ENCODE data around the gene LCE1B. TPM values are rescaled to one million over a fixed set of nuclear protein-coding genes. Genes with fewer than 3 reads are reported as not detected.

LCE1B gene, protein sequence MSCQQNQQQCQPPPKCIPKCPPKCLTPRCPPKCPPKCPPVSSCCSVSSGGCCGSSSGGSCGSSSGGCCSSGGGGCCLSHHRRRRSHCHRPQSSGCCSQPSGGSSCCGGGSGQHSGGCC
- not detected for polyA plus RNA-seq (ENCODE audit: insufficient read length in 10 of 10)
- long read RNA-seq, donor 1 = 0 reads
- long read RNA-seq, donor 2 = 0 reads
- long read RNA-seq, donor 3 = 0 reads
- long read RNA-seq, donor 4 = 0 reads
- long read RNA-seq, donor 5 = 0 reads
- long read RNA-seq, donor 6 = 0 reads
- long read RNA-seq, donor 7 = 0 reads
- long read RNA-seq, donor 8 = 0 reads
- long read RNA-seq, donor 9 = 0 reads

GRCh38 chr1:152811671-152812070 is at the start of gene LCE1B:
Gene LCE1B (plus strand): TSS chr1:152811971. CDS start chr1:152812447, 476 bp downstream.
- DNase-seq = no peak

GRCh38 chr1:152768847-152769533 is 42.8 kb upstream of the LCE1B start:
- DNase-seq = no peak

DNA sequence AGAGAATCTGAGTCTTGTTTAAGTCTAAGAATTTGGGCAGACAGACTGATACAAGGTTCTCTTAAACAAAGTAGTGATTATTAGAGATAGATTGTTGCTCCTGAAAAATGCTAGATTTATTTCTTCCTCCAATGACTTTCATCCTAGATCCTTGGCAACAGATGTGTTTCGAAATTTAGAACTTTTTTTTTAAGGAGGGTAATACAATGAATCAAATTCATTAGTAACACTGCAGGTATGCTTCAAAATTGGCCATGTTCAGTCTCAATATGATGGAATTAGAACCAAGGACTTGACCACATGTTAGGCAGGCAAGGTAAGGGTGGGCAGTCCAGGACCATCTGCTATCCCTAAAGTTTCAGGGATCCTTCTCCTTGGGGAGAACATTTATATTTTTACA is 41.4 kb upstream of the LCE1B start:
- no peak for DNase-seq

- DNase-seq = no peak
Observed at GRCh38 chr1:152774875-152775274, 36.9 kb upstream of the LCE1B start, which contains the start of gene LCE1F. Gene LCE1F (plus strand): TSS chr1:152775140. CDS start chr1:152776372, 1,232 bp downstream.

DNA sequence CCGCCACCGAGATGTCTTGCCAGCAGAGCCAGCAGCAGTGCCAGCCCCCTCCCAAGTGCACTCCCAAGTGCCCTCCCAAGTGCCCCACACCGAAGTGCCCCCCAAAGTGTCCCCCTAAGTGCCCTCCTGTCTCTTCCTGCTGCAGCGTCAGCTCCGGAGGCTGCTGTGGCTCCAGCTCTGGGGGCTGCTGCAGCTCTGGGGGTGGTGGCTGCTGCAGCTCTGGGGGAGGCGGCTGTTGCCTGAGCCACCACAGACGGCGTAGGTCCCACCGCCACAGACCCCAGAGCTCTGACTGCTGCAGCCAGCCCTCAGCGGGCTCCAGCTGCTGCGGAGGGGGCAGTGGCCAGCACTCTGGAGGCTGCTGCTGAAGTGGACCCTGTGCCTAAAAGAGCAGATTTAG is 35.4 kb upstream of the LCE1B start:
- DNase-seq = no peak

DNA sequence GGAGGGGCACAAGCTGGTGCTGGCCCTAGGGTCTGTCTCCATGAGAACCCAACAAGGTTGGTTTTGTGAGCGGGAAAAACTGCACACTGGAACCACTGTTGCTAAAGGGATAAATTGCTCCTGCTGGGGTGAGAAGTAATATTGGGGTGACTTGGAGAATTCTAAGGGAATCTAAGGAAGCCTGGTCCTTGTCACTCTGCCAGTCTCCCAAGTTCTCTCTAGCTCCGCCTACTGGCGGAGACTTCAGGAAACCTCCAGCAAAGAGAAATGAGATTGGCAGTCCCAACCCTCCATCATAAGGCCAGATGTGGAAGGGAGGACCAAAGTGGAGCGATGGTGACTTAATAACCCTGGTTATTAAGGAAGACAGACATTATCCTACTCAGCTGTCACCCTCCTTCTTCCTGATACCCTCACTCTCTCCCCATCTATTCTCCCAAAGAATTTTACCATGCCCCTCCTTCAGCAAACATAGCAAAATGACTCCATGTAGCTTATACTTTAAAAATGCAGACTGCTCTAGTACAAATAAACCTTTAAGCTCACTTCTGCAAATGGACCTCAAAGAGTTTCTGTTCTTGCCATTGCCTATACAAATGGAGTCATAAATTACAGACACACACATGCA is 34.1 kb upstream of the LCE1B start:
- no peak for DNase-seq

- DNase-seq = no peak
Observed at GRCh38 chr1:152783095-152783494, 28.7 kb upstream of the LCE1B start.

- no peak for DNase-seq
Observed at GRCh38 chr1:152786077-152786476, 25.7 kb upstream of the LCE1B start, which contains the start of gene LCE1E. Gene LCE1E (plus strand): TSS chr1:152786257. CDS start chr1:152787300, 1,043 bp downstream.

- no peak for DNase-seq
Observed at GRCh38 chr1:152795686-152796085, 16.1 kb upstream of the LCE1B start.

- no peak for DNase-seq
Observed at GRCh38 chr1:152796421-152796820, 15.3 kb upstream of the LCE1B start, which contains the start of gene LCE1D. Gene LCE1D (plus strand): TSS chr1:152796721. CDS start chr1:152797795, 1,074 bp downstream.

DNA sequence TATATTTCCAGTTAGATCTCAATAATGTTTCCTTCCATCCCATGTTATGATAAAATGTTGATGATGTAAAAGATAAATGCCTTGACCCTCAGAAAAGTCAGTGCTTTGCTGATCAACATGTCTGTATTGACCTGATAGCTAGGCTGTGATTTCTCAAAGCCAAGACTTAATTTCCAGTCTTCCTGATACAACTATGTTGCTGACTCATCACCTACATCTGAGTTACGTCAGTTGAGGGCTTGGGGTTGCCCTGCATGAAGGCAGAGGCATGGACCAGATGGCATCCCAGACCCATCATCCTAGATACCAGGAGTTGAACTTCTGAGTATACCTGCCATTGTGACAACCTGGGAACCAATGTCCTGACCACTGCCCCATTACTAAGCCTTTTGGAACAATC is 10.4 kb upstream of the LCE1B start:
- no peak for DNase-seq

GRCh38 chr1:152806576-152806975 is 5.2 kb upstream of the LCE1B start, which contains the start of gene LCE1C:
Gene LCE1C (minus strand): TSS chr1:152806651. CDS start chr1:152805478, 1,173 bp downstream.
- no peak for DNase-seq

DNA sequence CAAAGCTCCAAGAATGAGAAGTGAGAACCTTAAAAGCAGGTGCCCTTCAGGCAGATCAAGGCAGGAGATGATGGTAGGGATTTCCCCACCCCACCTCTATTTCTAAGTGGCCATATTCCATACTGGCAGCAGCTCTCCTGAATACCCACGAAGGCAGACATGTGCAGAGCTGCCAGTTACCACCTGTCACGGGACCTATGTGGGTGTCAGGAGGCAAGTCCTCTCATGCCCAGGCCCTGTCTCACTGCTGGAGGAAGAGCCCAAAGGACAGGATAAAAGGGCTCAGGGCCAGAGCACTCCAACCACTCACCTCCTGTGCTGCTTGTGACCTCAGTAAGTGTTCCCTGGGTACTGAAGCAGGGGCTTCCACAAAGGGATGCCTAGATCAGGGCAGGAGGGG is 721 bp upstream of the LCE1B start:
- DNase-seq = no peak

DNA sequence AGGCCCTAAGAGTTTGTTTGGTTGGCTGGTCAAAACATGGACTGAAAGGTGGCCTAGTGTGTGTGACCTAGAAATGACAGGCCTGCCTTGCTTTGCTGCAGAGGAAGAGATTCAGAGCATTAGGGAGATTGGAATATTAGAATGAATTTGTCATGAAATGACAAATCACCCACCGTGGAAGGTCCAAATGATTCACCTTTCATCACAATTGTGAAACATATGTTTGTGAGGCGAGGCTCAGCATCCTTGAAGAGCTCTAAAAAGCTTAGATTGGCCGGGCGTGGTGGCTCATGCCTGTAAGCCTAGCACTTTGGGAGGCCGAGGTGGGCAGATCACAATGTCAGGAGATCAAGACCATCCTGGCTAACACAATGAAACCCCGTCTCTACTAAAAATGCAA is 5.5 kb downstream of the LCE1B start:
- no peak for DNase-seq

DNA sequence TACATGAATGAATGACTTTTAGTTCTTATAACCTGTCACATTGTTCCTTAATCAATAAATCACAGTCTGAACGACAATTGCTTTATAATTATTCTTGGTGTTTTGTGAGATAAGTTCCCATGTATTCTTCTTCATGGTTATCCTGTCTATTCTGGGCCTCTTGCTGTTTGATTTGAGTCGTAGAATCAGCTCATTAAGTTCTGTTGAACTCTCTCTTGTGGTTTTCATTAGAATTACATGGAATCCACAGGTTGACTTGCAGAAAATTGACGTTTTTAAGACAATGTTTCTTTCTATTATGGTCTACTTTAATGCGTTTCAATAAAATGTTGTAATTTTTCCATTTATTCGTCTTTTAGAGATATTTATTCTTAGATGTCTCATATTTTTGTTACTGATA is 11.5 kb downstream of the LCE1B start:
- no peak for DNase-seq

DNA sequence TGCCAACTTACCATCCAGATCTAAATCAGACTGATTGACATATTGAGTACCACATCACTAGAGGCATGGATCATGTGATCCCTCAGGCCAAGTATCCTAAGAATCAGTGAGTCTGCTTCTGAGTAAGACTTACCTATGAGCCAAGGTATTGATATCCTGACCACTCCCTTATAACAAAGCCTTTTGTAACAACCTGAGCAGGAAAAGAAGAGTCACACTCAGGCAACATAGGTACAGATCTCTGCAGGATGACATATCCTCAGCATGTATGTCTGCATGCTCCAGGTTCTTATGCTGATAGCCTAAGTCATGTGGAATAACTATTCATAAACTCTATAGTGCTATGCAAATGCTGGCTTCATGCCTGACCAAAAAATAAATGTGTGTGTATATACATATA is 13.2 kb downstream of the LCE1B start:
- no peak for DNase-seq

GRCh38 chr1:152827173-152827572 is 15.4 kb downstream of the LCE1B start, which contains the start of gene LCE1A:
Gene LCE1A (plus strand): TSS chr1:152827473. CDS start chr1:152827473, 0 bp downstream.
- no peak for DNase-seq

DNA sequence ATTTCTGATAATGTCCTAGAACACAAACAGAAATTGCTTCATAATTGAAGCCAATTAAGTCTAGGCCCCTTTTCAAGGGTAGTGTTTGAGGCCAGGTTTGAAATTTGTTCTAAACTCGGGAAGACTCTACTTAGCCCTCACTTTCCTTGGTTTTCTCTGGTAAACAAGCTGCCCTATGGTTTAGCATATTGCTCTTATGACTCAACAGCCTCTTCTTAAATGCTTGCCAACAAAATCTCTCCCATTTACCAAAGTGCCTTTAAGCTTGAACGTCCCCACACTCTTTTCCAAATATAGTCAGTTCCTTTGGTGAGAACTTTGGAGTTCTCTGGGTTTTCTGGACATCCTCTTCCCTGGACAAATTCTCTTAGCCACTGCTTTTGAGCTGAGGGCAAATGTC is 25.1 kb downstream of the LCE1B start:
- DNase-seq = no peak

GRCh38 chr1:152842556-152842955 is 30.8 kb downstream of the LCE1B start, which contains the start of gene LCE6A:
Gene LCE6A (plus strand): TSS chr1:152842856. CDS start chr1:152843521, 665 bp downstream.
- no peak for DNase-seq

DNA sequence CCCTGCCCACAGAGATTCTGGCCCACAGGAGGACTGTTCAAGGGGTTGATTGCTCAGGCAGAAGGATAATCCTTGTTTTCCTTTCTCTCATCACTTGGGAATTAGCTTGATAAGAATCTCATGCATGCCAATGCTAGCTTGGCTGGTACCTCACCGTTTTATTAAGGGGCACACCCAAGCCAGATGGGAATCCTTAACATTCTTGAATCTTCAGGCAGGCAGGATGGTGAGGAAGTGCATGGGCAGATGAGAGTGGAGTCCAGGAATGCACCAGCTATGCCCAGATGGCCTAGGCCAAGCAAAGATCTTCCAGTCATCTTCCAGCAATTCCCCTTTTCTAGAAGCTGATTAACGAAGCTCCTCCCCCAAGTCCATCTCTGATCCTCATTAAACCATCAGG is 43.9 kb downstream of the LCE1B start:
- no peak for DNase-seq

GRCh38 chr1:152858062-152858461 is 46.3 kb downstream of the LCE1B start:
- DNase-seq = no peak

DNA sequence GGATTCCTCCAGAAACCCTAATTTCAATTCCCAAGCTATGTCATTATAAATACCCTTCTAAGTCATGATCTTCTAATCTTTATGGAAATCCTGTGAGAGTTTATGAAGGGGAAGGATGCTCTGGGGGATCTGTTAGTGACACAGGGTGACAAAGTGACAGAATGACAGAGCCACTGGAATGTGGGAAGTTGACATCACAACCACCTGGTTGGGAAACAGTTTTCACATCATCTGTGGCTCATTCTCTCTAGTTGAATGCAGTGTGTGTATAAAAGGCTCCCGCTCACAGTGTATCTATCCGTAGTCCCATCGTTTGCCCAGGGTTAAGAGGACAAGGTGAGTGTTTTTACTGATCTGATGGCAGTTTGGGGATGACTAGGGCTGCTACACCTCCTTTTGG is 47.9 kb downstream of the LCE1B start, which contains the start of gene LCE7A:
Gene LCE7A, plus strand, starts transcription at position 301 of the 400 bp plus-strand sequence. CDS start 702 bp downstream, outside the sequence.
- no peak for DNase-seq

All from muscle of back (tissue), 13 donors.